Gastrocnemius medialis (tissue), 4 donors: ENCODE results near the gene BBS9. TPM values are rescaled to one million over a fixed set of nuclear protein-coding genes. Genes with fewer than 3 reads are reported as not detected.

ENCODE experiments used
- ATAC-seq, 2 donors: fragments of 150-250 bp; one replicate each; pipeline ENCODE4 v1.9.1; 2016
- DNase-seq, 2 donors: peaks; one replicate each; pipeline ENCODE4 v3.0.0-alpha.2; 2019
- H3K27ac ChIP-seq, 4 donors: fragments of 200-600 bp; sonication (generic); 1 replicate in 1 of 4; 2 replicates in 3 of 4; pipeline ENCODE4 v1.5.1; 2016 to 2018; ENCODE audit warnings: mild to moderate bottlenecking in 2 of 4, moderate library complexity in 1 of 4
- H3K27me3 ChIP-seq, 3 donors: fragments of 200-600 bp; sonication (generic) in 2 of 3; 1 replicate in 1 of 3; 2 replicates in 2 of 3; pipeline versions ENCODE4 v1.5.1 to v1.6.0; 2016 to 2019; ENCODE audit warnings: mild to moderate bottlenecking in 1 of 3, moderate library complexity in 1 of 3
- H3K36me3 ChIP-seq, 2 donors: fragments of 200-600 bp; sonication (generic) in 1 of 2; one replicate each; pipeline ENCODE4 v1.5.1; 2017 to 2018
- H3K4me1 ChIP-seq, 2 donors: fragments of 200-600 bp; sonication (generic) in 1 of 2; one replicate each; pipeline ENCODE4 v1.5.1; 2016 to 2017; ENCODE audit warnings: mild to moderate bottlenecking in 2 of 2
- H3K4me3 ChIP-seq, 4 donors: fragments of 200-600 bp; sonication (generic) in 3 of 4; 1 replicate in 1 of 4; 2 replicates in 3 of 4; pipeline ENCODE4 v1.5.1; 2016 to 2019; ENCODE audit warnings: mild to moderate bottlenecking in 2 of 4
- H3K9me3 ChIP-seq, 3 donors: fragments of 200-600 bp; sonication (generic) in 2 of 3; 1 replicate in 1 of 3; 2 replicates in 2 of 3; pipeline ENCODE4 v1.5.1; 2016 to 2019
- POLR2A ChIP-seq, 2 donors: fragments of 450-650 bp; IDR thresholded peaks; one replicate each; pipeline ENCODE4 v1.6.1; 2017; ENCODE audit warnings: antibody characterized with exemption in 2 of 2, mild to moderate bottlenecking in 2 of 2, moderate library complexity in 2 of 2
- in situ Hi-C, 4 donors: fragments of 200-750 bp; cut with MboI; loops; one replicate each; pipeline versions ENCODE4 v1.15.0 to v1.8.0; 2017; ENCODE audit warnings: low sequenced_read_pairs in 4 of 4
- intact Hi-C: fragments of 100-400 bp; cut with DNase I; formaldehyde crosslinking; loops from one replicate; pipeline ENCODE4 v1.15.1; 2023; ENCODE audit warnings: low total_unique reads
- total RNA-seq, 4 donors: library from RNA; depleted of rRNA; stranded (reverse); fragments of >200 nt; gene quantifications; one replicate each; pipeline versions ENCODE4 v1.1.0 to v1.2.3, GENCODE V29; 2016
- TF ChIP-seq, protein P1 (sequence below), 5 experiments: fragments of 450-650 bp in 3 of 5; fragments of 200-600 bp in 2 of 5; sonication (generic) in 2 of 5; IDR thresholded peaks in 4 of 5; conservative IDR thresholded peaks in 1 of 5; 1 replicate in 4 of 5; 2 replicates in 1 of 5; pipeline ENCODE4 v1.5.1; 2016 to 2019; ENCODE audit warnings: antibody characterized with exemption in 5 of 5, mild to moderate bottlenecking in 3 of 5, moderate library complexity in 3 of 5

The BBS9 gene
- total RNA-seq, 4 donors from 2014 or later, result 3.5 to 6.5 (median 5.4) TPM

GRCh38 chr7:33185786-33186185 lies 56.4 kb downstream of the BBS9 start:
- intact Hi-C loops (loop anchor here (10.0 kb wide), 1 partner anchor 749 kb away; no protein-coding TSS in a partner anchor), in situ Hi-C loops (no loop called here)
- H3K27me3 ChIP-seq, result no peaks in the 10 kb centered on the region
- TF ChIP-seq POLR2A (IDR thresholded peaks at IDR 0.05), result no peak
- TF ChIP-seq, protein P1, sequence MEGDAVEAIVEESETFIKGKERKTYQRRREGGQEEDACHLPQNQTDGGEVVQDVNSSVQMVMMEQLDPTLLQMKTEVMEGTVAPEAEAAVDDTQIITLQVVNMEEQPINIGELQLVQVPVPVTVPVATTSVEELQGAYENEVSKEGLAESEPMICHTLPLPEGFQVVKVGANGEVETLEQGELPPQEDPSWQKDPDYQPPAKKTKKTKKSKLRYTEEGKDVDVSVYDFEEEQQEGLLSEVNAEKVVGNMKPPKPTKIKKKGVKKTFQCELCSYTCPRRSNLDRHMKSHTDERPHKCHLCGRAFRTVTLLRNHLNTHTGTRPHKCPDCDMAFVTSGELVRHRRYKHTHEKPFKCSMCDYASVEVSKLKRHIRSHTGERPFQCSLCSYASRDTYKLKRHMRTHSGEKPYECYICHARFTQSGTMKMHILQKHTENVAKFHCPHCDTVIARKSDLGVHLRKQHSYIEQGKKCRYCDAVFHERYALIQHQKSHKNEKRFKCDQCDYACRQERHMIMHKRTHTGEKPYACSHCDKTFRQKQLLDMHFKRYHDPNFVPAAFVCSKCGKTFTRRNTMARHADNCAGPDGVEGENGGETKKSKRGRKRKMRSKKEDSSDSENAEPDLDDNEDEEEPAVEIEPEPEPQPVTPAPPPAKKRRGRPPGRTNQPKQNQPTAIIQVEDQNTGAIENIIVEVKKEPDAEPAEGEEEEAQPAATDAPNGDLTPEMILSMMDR (IDR thresholded peaks at IDR 0.05 in 4 of 5, conservative IDR thresholded peaks at IDR 0.05 in 1 of 5), result peak in 4 of 5 experiments; percentile 36 to 58 (median 46)
- no peak for DNase-seq
- peak in 1 of 2 donors; percentile 51 for ATAC-seq
- no peaks in the 10 kb centered on the region for H3K36me3 ChIP-seq
- H3K4me1 ChIP-seq, result no peaks in the 10 kb centered on the region
- H3K4me3 ChIP-seq, result no peak overlapping the region
- no peaks in the 10 kb centered on the region for H3K9me3 ChIP-seq
- H3K27ac ChIP-seq, result no peak overlapping the region

DNA sequence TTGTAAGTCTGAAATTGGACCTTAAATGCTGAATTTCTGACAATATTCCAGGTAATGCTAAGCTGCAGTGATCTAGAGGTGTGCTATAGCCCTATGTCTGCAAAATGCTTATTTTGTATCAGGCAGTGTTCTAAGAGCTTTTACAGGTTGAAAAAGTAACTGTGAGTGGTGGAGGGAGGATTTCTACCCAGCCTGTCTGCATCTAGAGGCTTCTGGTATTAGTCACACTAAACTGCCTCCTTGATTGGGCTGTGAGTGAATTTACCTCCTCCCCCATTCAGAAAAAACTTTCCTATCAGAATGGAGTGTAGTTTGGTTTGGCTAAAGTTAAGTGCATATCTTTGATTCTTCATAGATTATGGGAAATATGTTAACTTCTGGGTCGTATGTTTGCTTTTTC lies 56.8 kb downstream of the BBS9 start:
- TF ChIP-seq POLR2A (IDR thresholded peaks at IDR 0.05), result no peak
- TF ChIP-seq, protein P1 (IDR thresholded peaks at IDR 0.05 in 4 of 5, conservative IDR thresholded peaks at IDR 0.05 in 1 of 5), result no peak
- ATAC-seq (no peak), DNase-seq (no peak)
- H3K27ac ChIP-seq, result no peak overlapping the region
- H3K27me3 ChIP-seq, result no peaks in the 10 kb centered on the region
- H3K4me3 ChIP-seq, result no peak overlapping the region
- H3K36me3 ChIP-seq, result no peaks in the 10 kb centered on the region
- no peaks in the 10 kb centered on the region for H3K4me1 ChIP-seq
- intact Hi-C loops (loop anchor here (10.0 kb wide), 1 partner anchor 749 kb away; no protein-coding TSS in a partner anchor), in situ Hi-C loops (no loop called here)
- H3K9me3 ChIP-seq, result no peaks in the 10 kb centered on the region

- ATAC-seq (no peak), DNase-seq (no peak)
- Histone ChIP-seq H3K27ac (no peak overlapping the region), H3K4me3 (no peak overlapping the region), H3K27me3 (no peaks in the 10 kb centered on the region), H3K9me3 (no peaks in the 10 kb centered on the region), H3K36me3 (no peaks in the 10 kb centered on the region), H3K4me1 (peaks cover 0 to 3% of the 10 kb centered on the region in 2 donors)
- TF ChIP-seq, protein P1 (IDR thresholded peaks at IDR 0.05 in 4 of 5, conservative IDR thresholded peaks at IDR 0.05 in 1 of 5), result no peak
- no peak for TF ChIP-seq POLR2A (IDR thresholded peaks at IDR 0.05)
- intact Hi-C loops (no loop called here), in situ Hi-C loops (no loop called here)
Measured at GRCh38 chr7:33190688-33191304, 61.4 kb downstream of the BBS9 start.

- intact Hi-C loops, result no loop called here
- H3K27ac ChIP-seq, result no peak overlapping the region
- ATAC-seq, result no peak
Measured at GRCh38 chr7:33191340-33191739, 62.0 kb downstream of the BBS9 start.

More at GRCh38 chr7:33191340-33191739, 62.0 kb downstream of the BBS9 start:
- DNase-seq, result no peak
- H3K27me3 ChIP-seq, result no peaks in the 10 kb centered on the region
- H3K4me1 ChIP-seq, result peaks cover 0 to 9% of the 10 kb centered on the region in 2 donors
- no peaks in the 10 kb centered on the region for H3K9me3 ChIP-seq
- no peaks in the 10 kb centered on the region for H3K36me3 ChIP-seq
- in situ Hi-C loops, result no loop called here
- TF ChIP-seq, protein P1 (IDR thresholded peaks at IDR 0.05 in 4 of 5, conservative IDR thresholded peaks at IDR 0.05 in 1 of 5), result no peak
- TF ChIP-seq POLR2A (IDR thresholded peaks at IDR 0.05), result no peak
- no peak overlapping the region for H3K4me3 ChIP-seq
